Thyroid gland (tissue), 4 donors: ENCODE results near the gene ZBED6.

Experiments used
- CTCF ChIP-seq, 6 experiments: fragments of 200-600 bp in 3 of 6; fragments of 450-650 bp in 3 of 6; sonication (generic) in 3 of 6; IDR thresholded peaks; one replicate each; pipeline ENCODE4 v1.5.1; 2016 to 2019; ENCODE audit warnings: antibody characterized with exemption in 6 of 6, mild to moderate bottlenecking in 2 of 6, inconsistent platforms in 1 of 6, moderate library complexity in 1 of 6
- POLR2A ChIP-seq, 2 donors: fragments of 450-650 bp; IDR thresholded peaks; one replicate each; pipeline ENCODE4 v1.6.1; 2017; ENCODE audit warnings: antibody characterized with exemption in 2 of 2, mild to moderate bottlenecking in 2 of 2, moderate library complexity in 1 of 2

GRCh38 chr1:203835476-203835875, 40.1 kb downstream of the ZBED6 start:
- TF ChIP-seq CTCF (IDR thresholded peaks at IDR 0.05) (no peak), POLR2A (IDR thresholded peaks at IDR 0.05) (no peak)
